ENCODE data around the gene AP5S1. TPM values are rescaled to one million over a fixed set of nuclear protein-coding genes. Genes with fewer than 3 reads are reported as not detected.

The AP5S1 gene
- total RNA-seq, 1 donor, result 17.7 TPM

DNA sequence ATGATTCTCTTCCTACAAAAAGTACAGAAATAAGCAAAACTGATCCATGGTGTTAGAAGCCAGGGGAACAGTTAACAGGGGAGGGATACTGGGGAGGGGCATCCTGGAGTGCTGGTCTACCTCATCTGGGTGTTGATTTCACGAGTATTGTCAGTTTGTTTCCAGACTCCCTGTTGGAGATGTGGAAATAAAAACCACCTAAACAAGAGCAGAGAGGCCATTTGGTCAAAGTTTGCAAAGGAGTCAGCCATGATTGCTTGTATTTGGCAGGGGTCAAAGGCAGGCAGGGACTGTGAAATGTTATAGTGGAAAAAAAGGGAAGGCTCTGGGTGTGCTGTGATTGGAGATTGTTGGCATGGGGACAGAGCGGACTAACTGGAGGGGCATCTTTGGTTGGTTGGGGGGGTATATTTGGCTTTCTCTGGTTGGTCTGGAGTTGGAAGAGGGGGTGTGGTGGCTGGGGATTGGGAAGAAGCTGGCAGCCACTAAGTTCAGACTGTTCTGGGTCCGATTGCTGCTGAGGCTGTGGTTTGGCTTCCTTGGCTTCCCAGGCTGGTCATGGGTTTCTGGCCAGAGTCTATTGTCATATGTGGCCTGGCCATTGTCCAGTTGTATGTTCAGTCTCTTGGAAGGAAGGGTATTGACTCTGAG is 54.0 kb downstream of the AP5S1 start:
- H3K4me3 ChIP-seq (ENCODE audit: low read depth, low read length), result no peak overlapping the region
- DNase-seq (ENCODE audit: low read depth), result no peak
- TF ChIP-seq, protein P1, sequence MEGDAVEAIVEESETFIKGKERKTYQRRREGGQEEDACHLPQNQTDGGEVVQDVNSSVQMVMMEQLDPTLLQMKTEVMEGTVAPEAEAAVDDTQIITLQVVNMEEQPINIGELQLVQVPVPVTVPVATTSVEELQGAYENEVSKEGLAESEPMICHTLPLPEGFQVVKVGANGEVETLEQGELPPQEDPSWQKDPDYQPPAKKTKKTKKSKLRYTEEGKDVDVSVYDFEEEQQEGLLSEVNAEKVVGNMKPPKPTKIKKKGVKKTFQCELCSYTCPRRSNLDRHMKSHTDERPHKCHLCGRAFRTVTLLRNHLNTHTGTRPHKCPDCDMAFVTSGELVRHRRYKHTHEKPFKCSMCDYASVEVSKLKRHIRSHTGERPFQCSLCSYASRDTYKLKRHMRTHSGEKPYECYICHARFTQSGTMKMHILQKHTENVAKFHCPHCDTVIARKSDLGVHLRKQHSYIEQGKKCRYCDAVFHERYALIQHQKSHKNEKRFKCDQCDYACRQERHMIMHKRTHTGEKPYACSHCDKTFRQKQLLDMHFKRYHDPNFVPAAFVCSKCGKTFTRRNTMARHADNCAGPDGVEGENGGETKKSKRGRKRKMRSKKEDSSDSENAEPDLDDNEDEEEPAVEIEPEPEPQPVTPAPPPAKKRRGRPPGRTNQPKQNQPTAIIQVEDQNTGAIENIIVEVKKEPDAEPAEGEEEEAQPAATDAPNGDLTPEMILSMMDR (IDR thresholded peaks at IDR 0.05; ENCODE audit: insufficient read depth, low read depth, low read length), result no peak

DNA sequence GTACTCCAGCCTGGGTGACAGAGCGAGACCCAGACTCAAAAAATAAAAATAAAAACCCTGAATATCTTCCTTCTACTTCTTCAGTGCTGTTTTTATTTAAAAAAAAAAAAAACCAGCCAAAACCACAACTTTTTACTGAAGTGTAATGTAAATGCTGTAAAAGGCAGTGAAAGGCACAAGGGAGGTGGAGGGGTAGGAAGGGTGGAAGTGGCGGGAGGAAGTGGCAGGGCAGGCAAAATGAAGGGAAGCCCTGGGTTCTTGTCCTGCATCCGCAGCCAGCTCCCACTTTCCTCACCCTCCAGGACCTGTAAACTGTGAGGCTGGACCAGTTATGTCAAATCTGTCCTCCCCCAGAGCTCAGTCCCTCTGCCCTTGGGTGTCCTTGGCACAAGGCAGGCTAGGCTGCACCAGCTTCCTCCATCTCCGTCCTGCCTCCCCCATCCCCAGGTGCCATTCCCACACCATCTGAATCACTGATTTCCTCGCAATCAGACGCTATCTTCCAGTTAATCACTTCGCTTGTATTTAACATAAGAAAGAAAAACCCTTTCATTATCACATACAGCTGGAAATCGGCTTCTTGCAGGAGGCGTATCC is 55.1 kb downstream of the AP5S1 start:
- TF ChIP-seq, protein P1 (IDR thresholded peaks at IDR 0.05; ENCODE audit: insufficient read depth, low read depth, low read length), result no peak
- no peak overlapping the region for H3K4me3 ChIP-seq (ENCODE audit: low read depth, low read length)
- DNase-seq (ENCODE audit: low read depth), result no peak

DNA sequence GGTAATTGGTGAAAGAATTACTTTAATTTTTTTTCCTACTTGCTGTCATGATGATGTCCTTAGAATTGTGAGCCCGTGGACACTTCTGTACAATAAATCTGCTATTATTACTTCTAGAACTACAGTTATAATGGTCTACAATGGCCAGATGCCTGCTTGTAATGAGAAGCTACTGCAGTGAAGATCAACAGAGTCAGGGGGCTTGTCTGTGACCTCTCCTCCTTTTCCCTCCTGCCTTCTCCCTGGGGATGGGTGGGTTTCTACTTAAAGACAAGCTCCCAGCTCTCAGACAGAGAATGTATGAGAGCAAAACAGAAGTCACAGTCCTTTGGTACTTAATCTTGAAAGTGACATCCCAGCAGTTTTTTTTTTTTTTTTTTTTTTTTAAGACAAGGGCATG is 55.7 kb downstream of the AP5S1 start:
- DNase-seq (ENCODE audit: low read depth), result no peak
- H3K4me3 ChIP-seq (ENCODE audit: low read depth, low read length), result no peak overlapping the region
- TF ChIP-seq, protein P1 (IDR thresholded peaks at IDR 0.05; ENCODE audit: insufficient read depth, low read depth, low read length), result no peak

DNA sequence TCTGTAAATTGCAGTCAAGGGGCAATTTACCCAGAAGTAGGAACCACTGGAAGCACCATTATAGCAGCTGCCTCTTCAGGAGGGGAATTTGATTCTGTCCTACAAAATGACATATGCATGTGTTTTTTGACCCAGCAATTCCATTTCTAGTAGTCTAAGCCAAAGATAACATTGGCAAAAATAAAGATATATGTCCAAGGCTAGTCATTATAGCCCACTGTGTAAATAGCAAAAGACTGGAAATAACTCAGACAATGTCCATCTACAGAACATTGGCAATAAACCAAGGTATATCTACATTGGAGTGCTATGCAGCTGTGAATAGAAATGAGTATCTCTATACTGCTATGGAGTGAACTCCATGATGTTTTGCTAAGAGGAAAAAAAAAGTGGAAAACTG is 56.3 kb downstream of the AP5S1 start:
- H3K4me3 ChIP-seq (ENCODE audit: low read depth, low read length), result no peak overlapping the region
- DNase-seq (ENCODE audit: low read depth), result no peak
- TF ChIP-seq, protein P1 (IDR thresholded peaks at IDR 0.05; ENCODE audit: insufficient read depth, low read depth, low read length), result no peak

Other genes with a start within 250 kb of the AP5S1 start
- gene GFRA4, start 157.1 kb upstream of the AP5S1 start, total RNA-seq, result not detected in 2 replicates
- 44.8 and 53.1 TPM in 2 replicates for gene ADAM33, start 138.5 kb upstream of the AP5S1 start, total RNA-seq
- not detected in 2 replicates for gene SIGLEC1, start 107.9 kb upstream of the AP5S1 start, total RNA-seq
- gene HSPA12B, start 87.9 kb upstream of the AP5S1 start, total RNA-seq, result under 0.01 TPM in 1 of 2 replicates, not detected in the other
- 26.8 and 34.8 TPM in 2 replicates for gene ADISSP, start 52.8 kb upstream of the AP5S1 start, total RNA-seq
- gene SPEF1, start 39.1 kb upstream of the AP5S1 start, total RNA-seq, result under 0.01 and 0.32 TPM in 2 replicates
- gene CENPB, start 33.8 kb upstream of the AP5S1 start, total RNA-seq, result 87.7 and 106 TPM in 2 replicates
- gene CDC25B, start 24.2 kb upstream of the AP5S1 start, total RNA-seq, result 28.0 and 46.2 TPM in 2 replicates
- gene MAVS, start 26.3 kb downstream of the AP5S1 start, total RNA-seq, result 26.7 and 32.4 TPM in 2 replicates
- 53.5 and 64.8 TPM in 2 replicates for gene PANK2, start 68.8 kb downstream of the AP5S1 start, total RNA-seq
- 15.5 TPM in 2 replicates for gene RNF24, start 195.0 kb downstream of the AP5S1 start, total RNA-seq